Measurements from ENCODE around the gene TMEM72. TPM values are rescaled to one million over a fixed set of nuclear protein-coding genes. Genes with fewer than 3 reads are reported as not detected.

The TMEM72 gene
- total and polyA plus RNA-seq, 4 donors = 0.02 to 0.33 TPM; not detected in 2

DNA sequence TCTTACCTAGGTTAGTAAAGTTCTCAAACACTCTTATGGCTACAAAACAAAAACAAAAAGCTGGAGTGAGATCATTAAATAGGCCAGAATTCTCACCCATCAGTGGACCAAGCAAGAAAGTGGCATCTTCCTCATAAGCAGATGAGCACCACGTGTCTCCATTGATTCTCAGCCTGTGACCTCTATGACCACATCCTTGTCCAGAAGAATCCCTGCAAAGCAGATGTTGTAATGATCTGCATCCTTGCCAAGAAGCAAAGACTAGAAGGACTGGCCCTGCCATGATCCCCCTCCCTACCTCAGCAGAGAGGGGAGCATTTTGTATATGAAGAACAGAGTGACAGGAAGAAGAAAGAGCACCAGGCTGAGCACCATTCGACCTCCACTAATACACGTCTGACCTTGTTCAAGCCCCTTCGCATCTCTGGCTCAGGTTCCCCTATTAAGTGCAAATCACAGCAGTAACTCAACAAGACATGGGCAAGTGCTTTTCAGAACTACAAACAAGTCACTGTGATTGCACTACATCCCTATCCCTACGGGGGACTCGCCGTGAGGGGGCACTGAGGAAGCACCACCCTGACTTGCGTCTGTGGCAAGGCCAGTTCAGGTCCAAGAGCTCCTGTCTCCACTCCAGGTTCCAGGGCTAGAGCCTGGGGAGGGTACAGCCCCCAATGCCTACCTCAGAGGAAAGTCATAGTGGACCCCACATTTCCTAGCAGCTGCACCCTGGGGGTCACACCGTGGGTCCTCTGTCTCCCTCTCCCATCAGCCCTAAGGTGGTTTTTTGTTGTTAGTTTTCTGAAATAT, 26.3 kb downstream of the TMEM72 start:
- peak; percentile 25 for DNase-seq (ENCODE audit: low spot score)
- H3K27ac ChIP-seq (ENCODE audit: low read depth in 1 of 2, low read length in 2 of 2) = no peak overlapping the region

GRCh38 chr10:44938956-44939355, 27.8 kb downstream of the TMEM72 start:
- no peaks in the 10 kb centered on the region for H3K27me3 ChIP-seq (ENCODE audit: control insufficient read depth in 4 of 4, insufficient read depth in 4 of 4, low read length in 3 of 4)
- no peak for TF ChIP-seq GABPA (IDR thresholded peaks at IDR 0.05 in 1 of 2, conservative IDR thresholded peaks at IDR 0.05 in 1 of 2)
- no peak for TF ChIP-seq HNF4A (conservative IDR thresholded peaks at IDR 0.05)
- TF ChIP-seq JUND (IDR thresholded peaks at IDR 0.05) = no peak
- no peaks in the 10 kb centered on the region for H3K36me3 ChIP-seq (ENCODE audit: control insufficient read depth in 4 of 4, insufficient read depth in 3 of 4, low read depth in 1 of 4, low read length in 3 of 4)
- DNase-seq (ENCODE audit: low spot score) = no peak
- 95% methylated on average over 7 of the region's 7 CpGs for WGBS
- no peak overlapping the region for H3K9ac ChIP-seq (ENCODE audit: low read depth in 1 of 2, low read length in 2 of 2)
- H3K27ac ChIP-seq (ENCODE audit: low read depth in 1 of 2, low read length in 2 of 2) = no peak overlapping the region
- H3K4me3 ChIP-seq (ENCODE audit: low read depth in 1 of 3, low read length in 3 of 3) = no peak overlapping the region
- no peaks in the 10 kb centered on the region for H3K9me3 ChIP-seq (ENCODE audit: control insufficient read depth in 4 of 4, low read length in 3 of 4)
- H3K4me1 ChIP-seq (ENCODE audit: control insufficient read depth in 4 of 4, insufficient read depth in 4 of 4, low read length in 3 of 4) = peaks cover 1 to 6% (median 3%) of the 10 kb centered on the region in 4 donors

More for the DNA sequence above, 26.3 kb downstream of the TMEM72 start:
- peaks cover 1 to 6% (median 3%) of the 10 kb centered on the region in 4 donors for H3K4me1 ChIP-seq (ENCODE audit: control insufficient read depth in 4 of 4, insufficient read depth in 4 of 4, low read length in 3 of 4)
- no peak overlapping the region for H3K4me3 ChIP-seq (ENCODE audit: low read depth in 1 of 3, low read length in 3 of 3)
- H3K9me3 ChIP-seq (ENCODE audit: control insufficient read depth in 4 of 4, low read length in 3 of 4) = no peaks in the 10 kb centered on the region
- TF ChIP-seq RXRA (IDR thresholded peaks at IDR 0.05) (peak in 1 of 2 donors; percentile 51), GABPA (IDR thresholded peaks at IDR 0.05 in 1 of 2, conservative IDR thresholded peaks at IDR 0.05 in 1 of 2) (no peak), HNF4G (IDR thresholded peaks at IDR 0.05) (no peak), SP1 (IDR thresholded peaks at IDR 0.05) (no peak), EGR1 (IDR thresholded peaks at IDR 0.05; ENCODE audit: low read depth in 2 of 2) (no peak), ATF3 (IDR thresholded peaks at IDR 0.05) (no peak), HNF4A (conservative IDR thresholded peaks at IDR 0.05) (no peak), JUND (IDR thresholded peaks at IDR 0.05) (peak in 1 of 2 donors; percentile 8)
- TF ChIP-seq, protein P1, sequence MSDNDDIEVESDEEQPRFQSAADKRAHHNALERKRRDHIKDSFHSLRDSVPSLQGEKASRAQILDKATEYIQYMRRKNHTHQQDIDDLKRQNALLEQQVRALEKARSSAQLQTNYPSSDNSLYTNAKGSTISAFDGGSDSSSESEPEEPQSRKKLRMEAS (IDR thresholded peaks at IDR 0.05) = no peak
- no peaks in the 10 kb centered on the region for H3K27me3 ChIP-seq (ENCODE audit: control insufficient read depth in 4 of 4, insufficient read depth in 4 of 4, low read length in 3 of 4)
- 82% methylated on average over 9 of the region's 9 CpGs for WGBS
- H3K9ac ChIP-seq (ENCODE audit: low read depth in 1 of 2, low read length in 2 of 2) = no peak overlapping the region
- no peaks in the 10 kb centered on the region for H3K36me3 ChIP-seq (ENCODE audit: control insufficient read depth in 4 of 4, insufficient read depth in 3 of 4, low read depth in 1 of 4, low read length in 3 of 4)

DNA sequence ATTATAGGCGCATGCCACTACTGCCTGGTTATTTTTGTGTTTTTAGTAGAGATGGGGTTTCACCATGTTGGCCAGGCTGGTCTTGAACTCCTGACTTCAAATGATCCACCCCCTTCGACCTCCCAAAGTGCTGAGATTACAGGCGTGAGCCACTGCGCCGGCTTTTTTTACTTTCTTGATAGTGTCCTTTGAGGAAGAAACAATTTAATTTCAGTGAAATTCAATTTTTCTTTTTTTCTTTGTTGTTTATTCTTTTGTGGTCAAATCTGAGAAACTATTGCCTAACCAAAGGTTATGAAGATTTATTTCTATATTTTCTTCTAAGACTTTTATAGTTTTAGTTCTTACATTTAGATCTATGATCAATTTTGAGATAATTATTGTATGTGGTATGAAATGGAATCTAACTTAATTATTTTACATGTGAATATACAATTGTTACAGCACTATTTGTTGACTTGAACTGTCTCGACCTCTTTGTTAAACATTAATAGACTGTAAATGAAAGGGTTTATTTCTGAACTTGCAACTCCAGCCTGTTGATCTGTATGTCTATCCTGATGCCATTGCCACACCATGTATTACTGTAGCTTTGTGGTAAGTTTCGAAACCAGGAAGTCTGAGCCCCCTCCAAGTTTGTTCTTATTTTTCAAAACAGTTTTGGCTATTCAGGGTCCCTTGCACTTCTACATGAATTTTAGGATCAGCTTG, 28.7 kb downstream of the TMEM72 start:
- H3K27ac ChIP-seq (ENCODE audit: low read depth in 1 of 2, low read length in 2 of 2) = peak overlapping the region; percentile 75 to 84
- peak; percentile 16 for DNase-seq (ENCODE audit: low spot score)
- peak; percentile 79 to 89 for TF ChIP-seq RXRA (IDR thresholded peaks at IDR 0.05)
- TF ChIP-seq, protein P2, sequence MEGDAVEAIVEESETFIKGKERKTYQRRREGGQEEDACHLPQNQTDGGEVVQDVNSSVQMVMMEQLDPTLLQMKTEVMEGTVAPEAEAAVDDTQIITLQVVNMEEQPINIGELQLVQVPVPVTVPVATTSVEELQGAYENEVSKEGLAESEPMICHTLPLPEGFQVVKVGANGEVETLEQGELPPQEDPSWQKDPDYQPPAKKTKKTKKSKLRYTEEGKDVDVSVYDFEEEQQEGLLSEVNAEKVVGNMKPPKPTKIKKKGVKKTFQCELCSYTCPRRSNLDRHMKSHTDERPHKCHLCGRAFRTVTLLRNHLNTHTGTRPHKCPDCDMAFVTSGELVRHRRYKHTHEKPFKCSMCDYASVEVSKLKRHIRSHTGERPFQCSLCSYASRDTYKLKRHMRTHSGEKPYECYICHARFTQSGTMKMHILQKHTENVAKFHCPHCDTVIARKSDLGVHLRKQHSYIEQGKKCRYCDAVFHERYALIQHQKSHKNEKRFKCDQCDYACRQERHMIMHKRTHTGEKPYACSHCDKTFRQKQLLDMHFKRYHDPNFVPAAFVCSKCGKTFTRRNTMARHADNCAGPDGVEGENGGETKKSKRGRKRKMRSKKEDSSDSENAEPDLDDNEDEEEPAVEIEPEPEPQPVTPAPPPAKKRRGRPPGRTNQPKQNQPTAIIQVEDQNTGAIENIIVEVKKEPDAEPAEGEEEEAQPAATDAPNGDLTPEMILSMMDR (IDR thresholded peaks at IDR 0.05; ENCODE audit: low read depth, low read length, missing input control) = no peak
- TF ChIP-seq NR2F2 (IDR thresholded peaks at IDR 0.05) = peak; percentile 39
- peak; percentile 66 for TF ChIP-seq YY1 (IDR thresholded peaks at IDR 0.05)
- no peak for TF ChIP-seq TAF1 (conservative IDR thresholded peaks at IDR 0.05)
- peak; percentile 30 for TF ChIP-seq REST (IDR thresholded peaks at IDR 0.05)
- peak; percentile 55 for TF ChIP-seq FOXA1 (IDR thresholded peaks at IDR 0.05)
- TF ChIP-seq, protein P3, sequence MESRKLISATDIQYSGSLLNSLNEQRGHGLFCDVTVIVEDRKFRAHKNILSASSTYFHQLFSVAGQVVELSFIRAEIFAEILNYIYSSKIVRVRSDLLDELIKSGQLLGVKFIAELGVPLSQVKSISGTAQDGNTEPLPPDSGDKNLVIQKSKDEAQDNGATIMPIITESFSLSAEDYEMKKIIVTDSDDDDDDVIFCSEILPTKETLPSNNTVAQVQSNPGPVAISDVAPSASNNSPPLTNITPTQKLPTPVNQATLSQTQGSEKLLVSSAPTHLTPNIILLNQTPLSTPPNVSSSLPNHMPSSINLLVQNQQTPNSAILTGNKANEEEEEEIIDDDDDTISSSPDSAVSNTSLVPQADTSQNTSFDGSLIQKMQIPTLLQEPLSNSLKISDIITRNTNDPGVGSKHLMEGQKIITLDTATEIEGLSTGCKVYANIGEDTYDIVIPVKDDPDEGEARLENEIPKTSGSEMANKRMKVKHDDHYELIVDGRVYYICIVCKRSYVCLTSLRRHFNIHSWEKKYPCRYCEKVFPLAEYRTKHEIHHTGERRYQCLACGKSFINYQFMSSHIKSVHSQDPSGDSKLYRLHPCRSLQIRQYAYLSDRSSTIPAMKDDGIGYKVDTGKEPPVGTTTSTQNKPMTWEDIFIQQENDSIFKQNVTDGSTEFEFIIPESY (IDR thresholded peaks at IDR 0.05) = no peak
- TF ChIP-seq, protein P1 (IDR thresholded peaks at IDR 0.05) = no peak
- peak; percentile 71 for TF ChIP-seq SP1 (IDR thresholded peaks at IDR 0.05)
- TF ChIP-seq EGR1 (IDR thresholded peaks at IDR 0.05; ENCODE audit: low read depth in 2 of 2) = peak in 1 of 2 donors; percentile 21
- peak in 1 of 2 donors; percentile 24 for TF ChIP-seq RAD21 (IDR thresholded peaks at IDR 0.05)

More for the DNA sequence above, 28.7 kb downstream of the TMEM72 start:
- Histone ChIP-seq H3K9ac (ENCODE audit: low read depth in 1 of 2, low read length in 2 of 2) (no peak overlapping the region), H3K27me3 (ENCODE audit: control insufficient read depth in 4 of 4, insufficient read depth in 4 of 4, low read length in 3 of 4) (no peaks in the 10 kb centered on the region), H3K36me3 (ENCODE audit: control insufficient read depth in 4 of 4, insufficient read depth in 3 of 4, low read depth in 1 of 4, low read length in 3 of 4) (no peaks in the 10 kb centered on the region), H3K9me3 (ENCODE audit: control insufficient read depth in 4 of 4, low read length in 3 of 4) (peaks cover 0 to 4% (median 0%) of the 10 kb centered on the region in 4 donors), H3K4me1 (ENCODE audit: control insufficient read depth in 4 of 4, insufficient read depth in 4 of 4, low read length in 3 of 4) (peaks cover 1 to 6% (median 3%) of the 10 kb centered on the region in 4 donors), H3K4me3 (ENCODE audit: low read depth in 1 of 3, low read length in 3 of 3) (no peak overlapping the region)
- WGBS = 70% methylated on average over 7 of the region's 7 CpGs
